C4-2B (cell line): Measurements from ENCODE around the gene ASPHD2.

Experiments used
- ZFX ChIP-seq: fragments of 450-650 bp; IDR thresholded peaks from 2 replicates; pipeline ENCODE4 v1.6.1; 2017
- TF ChIP-seq, protein P1 (sequence below): fragments of 450-650 bp; conservative IDR thresholded peaks from 2 replicates; pipeline ENCODE4 v1.5.1; 2017; ENCODE audit warnings: mild to moderate bottlenecking

DNA sequence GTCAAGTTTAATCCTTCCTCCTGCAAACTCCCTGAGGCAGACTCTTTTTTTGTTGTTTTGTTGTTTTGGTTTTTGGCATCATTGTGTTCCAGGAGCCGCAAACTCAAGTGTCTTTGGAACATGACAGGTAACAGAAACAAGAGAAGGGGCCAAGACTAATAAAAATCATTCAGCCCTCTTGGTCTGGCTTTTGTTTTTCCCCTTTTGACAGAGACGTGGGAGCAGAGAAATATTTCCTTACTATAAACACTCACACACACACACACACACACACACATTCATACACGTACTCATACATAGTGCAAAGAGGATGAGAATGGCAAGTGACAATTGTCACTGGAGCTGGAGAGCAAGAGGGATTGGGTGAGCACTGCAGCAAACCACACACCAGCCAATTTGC, 10.4 kb upstream of the ASPHD2 start:
- TF ChIP-seq, protein P1, sequence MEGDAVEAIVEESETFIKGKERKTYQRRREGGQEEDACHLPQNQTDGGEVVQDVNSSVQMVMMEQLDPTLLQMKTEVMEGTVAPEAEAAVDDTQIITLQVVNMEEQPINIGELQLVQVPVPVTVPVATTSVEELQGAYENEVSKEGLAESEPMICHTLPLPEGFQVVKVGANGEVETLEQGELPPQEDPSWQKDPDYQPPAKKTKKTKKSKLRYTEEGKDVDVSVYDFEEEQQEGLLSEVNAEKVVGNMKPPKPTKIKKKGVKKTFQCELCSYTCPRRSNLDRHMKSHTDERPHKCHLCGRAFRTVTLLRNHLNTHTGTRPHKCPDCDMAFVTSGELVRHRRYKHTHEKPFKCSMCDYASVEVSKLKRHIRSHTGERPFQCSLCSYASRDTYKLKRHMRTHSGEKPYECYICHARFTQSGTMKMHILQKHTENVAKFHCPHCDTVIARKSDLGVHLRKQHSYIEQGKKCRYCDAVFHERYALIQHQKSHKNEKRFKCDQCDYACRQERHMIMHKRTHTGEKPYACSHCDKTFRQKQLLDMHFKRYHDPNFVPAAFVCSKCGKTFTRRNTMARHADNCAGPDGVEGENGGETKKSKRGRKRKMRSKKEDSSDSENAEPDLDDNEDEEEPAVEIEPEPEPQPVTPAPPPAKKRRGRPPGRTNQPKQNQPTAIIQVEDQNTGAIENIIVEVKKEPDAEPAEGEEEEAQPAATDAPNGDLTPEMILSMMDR = no peak
- TF ChIP-seq ZFX = no peak
